Left colon (tissue), 2 donors: ENCODE results near the gene CNN3. TPM values are rescaled to one million over a fixed set of nuclear protein-coding genes. Genes with fewer than 3 reads are reported as not detected.

Experiments used
- ATAC-seq: fragments of 200-7000 bp; cut with Tn5 transposase; one replicate; pipeline ENCODE4 v1.9.1; 2020; ENCODE audit warnings: mild to moderate bottlenecking, moderate library complexity
- DNase-seq, 2 donors: peaks; one replicate each; pipeline ENCODE4 v3.0.0-alpha.2; 2020
- intact Hi-C, 2 donors: fragments of 100-400 bp; cut with DNase I in 1 of 2; cut with micrococcal nuclease in 1 of 2; formaldehyde crosslinking; loops; one replicate each; pipeline versions ENCODE4 v1.11.2 to v1.14.0; 2022; cut with DNase I, micrococcal nuclease
- total RNA-seq, 2 donors: library from RNA; stranded (reverse); fragmentation: NEBNext Ultra II Directional; extraction: Animal tissue kit (Norgen Biotek cat#: 25700); gene quantifications; one replicate each; pipeline ENCODE4 v1.2.1, GENCODE V29; 2021
- donor health status: DM: no; HTN: no; CAD: no.
- donor health status: DM: yes; HTN: yes; CAD: no.

The CNN3 gene
- total RNA-seq, 2 donors from 2014 or later: 79.1 to 114 TPM

GRCh38 chr1:94901841-94902240 is 25.1 kb downstream of the CNN3 start:
- no peak for DNase-seq
- no peak for ATAC-seq
- intact Hi-C loops: no loop called here

- DNase-seq: no peak
- no peak for ATAC-seq
- intact Hi-C loops: no loop called here
Measured at GRCh38 chr1:94899756-94900155, 27.2 kb downstream of the CNN3 start.

- ATAC-seq: peak; percentile 73
- DNase-seq: no peak
- intact Hi-C loops: no loop called here
Measured at GRCh38 chr1:94898491-94899385, 28.2 kb downstream of the CNN3 start.

- intact Hi-C loops: no loop called here
- ATAC-seq: no peak
Measured at GRCh38 chr1:94895518-94895917, 31.4 kb downstream of the CNN3 start.

GRCh38 chr1:94894630-94895029 is 32.3 kb downstream of the CNN3 start:
- intact Hi-C loops: no loop called here
- ATAC-seq: no peak

More at GRCh38 chr1:94895518-94895917, 31.4 kb downstream of the CNN3 start:
- no peak for DNase-seq

GRCh38 chr1:94892604-94893254 is 34.2 kb downstream of the CNN3 start:
- DNase-seq (peak; percentile 43 to 56), ATAC-seq (peak; percentile 83)
- intact Hi-C loops: no loop called here

More at GRCh38 chr1:94894630-94895029, 32.3 kb downstream of the CNN3 start:
- no peak for DNase-seq

GRCh38 chr1:94888201-94888600 is 38.7 kb downstream of the CNN3 start:
- intact Hi-C loops: no loop called here
- DNase-seq: no peak
- no peak for ATAC-seq

GRCh38 chr1:94887603-94888171 is 39.2 kb downstream of the CNN3 start:
- DNase-seq (no peak), ATAC-seq (peak; percentile 68)
- intact Hi-C loops: no loop called here

GRCh38 chr1:94887106-94887505 is 39.8 kb downstream of the CNN3 start:
- no peak for ATAC-seq

GRCh38 chr1:94886361-94886760 is 40.5 kb downstream of the CNN3 start:
- intact Hi-C loops: no loop called here
- ATAC-seq (no peak), DNase-seq (no peak)

More at GRCh38 chr1:94887106-94887505, 39.8 kb downstream of the CNN3 start:
- DNase-seq: no peak
- intact Hi-C loops: no loop called here

- no peak for ATAC-seq
Measured at GRCh38 chr1:94884507-94884906, 42.4 kb downstream of the CNN3 start.

GRCh38 chr1:94884106-94884505 is 42.8 kb downstream of the CNN3 start:
- DNase-seq (no peak), ATAC-seq (no peak)
- intact Hi-C loops: no loop called here

More at GRCh38 chr1:94884507-94884906, 42.4 kb downstream of the CNN3 start:
- intact Hi-C loops: no loop called here
- DNase-seq: no peak

GRCh38 chr1:94883691-94884090 is 43.2 kb downstream of the CNN3 start:
- no peak for ATAC-seq
- DNase-seq: no peak
- intact Hi-C loops: no loop called here

- ATAC-seq (no peak), DNase-seq (no peak)
- intact Hi-C loops: no loop called here
Measured at GRCh38 chr1:94878329-94878728, 48.6 kb downstream of the CNN3 start.

GRCh38 chr1:94876362-94876761 is 50.5 kb downstream of the CNN3 start:
- intact Hi-C loops: no loop called here
- ATAC-seq: no peak
- DNase-seq: no peak

GRCh38 chr1:94875794-94876193 is 51.1 kb downstream of the CNN3 start:
- ATAC-seq (no peak), DNase-seq (no peak)
- intact Hi-C loops: no loop called here

GRCh38 chr1:94874423-94874822 is 52.5 kb downstream of the CNN3 start:
- intact Hi-C loops: no loop called here
- ATAC-seq: no peak
- no peak for DNase-seq

GRCh38 chr1:94873520-94874351 is 53.2 kb downstream of the CNN3 start:
- intact Hi-C loops: no loop called here
- ATAC-seq: no peak
- DNase-seq: no peak
